ENCODE results near the gene EHBP1. TPM values are rescaled to one million over a fixed set of nuclear protein-coding genes. Genes with fewer than 3 reads are reported as not detected.

EHBP1 gene
- total and polyA plus RNA-seq, 8 donors: 10.2 to 142 (median 37.9) TPM

DNA sequence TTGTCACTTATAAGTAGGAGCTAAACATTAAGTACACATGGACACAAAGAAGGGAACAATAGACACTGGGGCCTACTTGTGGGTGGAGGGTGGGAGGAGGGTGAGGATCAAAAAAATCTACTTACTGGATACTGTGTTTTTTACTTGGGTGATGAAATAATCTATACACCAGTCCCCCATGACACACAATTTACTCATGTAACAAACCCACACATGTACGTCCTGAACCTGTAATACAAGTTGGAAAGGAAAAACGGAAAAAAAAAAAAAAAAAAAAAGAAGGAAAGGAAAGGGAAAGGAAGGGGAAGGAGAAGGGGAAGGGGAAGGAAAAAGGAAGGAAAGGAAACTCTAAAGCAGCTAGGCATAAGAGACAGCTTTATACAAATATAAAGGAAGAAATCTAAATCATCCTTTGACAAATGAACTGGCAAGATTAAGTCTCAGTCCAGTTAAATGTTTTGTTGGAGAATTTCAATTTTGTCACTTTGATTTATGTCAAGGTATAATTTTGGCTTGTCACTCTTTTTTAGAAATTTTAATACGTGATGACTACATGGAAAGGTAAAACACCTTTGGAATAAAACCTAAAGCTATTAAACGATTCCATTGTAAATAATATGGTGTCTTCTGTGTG, 175.8 kb downstream of the EHBP1 start:
- intact Hi-C loops (cut with DNase I; ENCODE audit: low total_unique reads): no loop called here
- DNase-seq: no peak
- Histone ChIP-seq H3K27me3 (no peaks in the 10 kb centered on the region), H3K9me3 (peaks cover 0 to 4% (median 0%) of the 10 kb centered on the region in 4 donors), H3K27ac (no peak overlapping the region), H3K4me1 (no peaks in the 10 kb centered on the region), H3K36me3 (peaks cover 7 to 42% (median 23%) of the 10 kb centered on the region in 4 donors), H3K4me3 (no peak overlapping the region)
- TF ChIP-seq POLR2A (IDR thresholded peaks at IDR 0.05) (no peak), EP300 (IDR thresholded peaks at IDR 0.05) (no peak), POLR2AphosphoS5 (IDR thresholded peaks at IDR 0.05) (no peak)
- TF ChIP-seq, protein P1, sequence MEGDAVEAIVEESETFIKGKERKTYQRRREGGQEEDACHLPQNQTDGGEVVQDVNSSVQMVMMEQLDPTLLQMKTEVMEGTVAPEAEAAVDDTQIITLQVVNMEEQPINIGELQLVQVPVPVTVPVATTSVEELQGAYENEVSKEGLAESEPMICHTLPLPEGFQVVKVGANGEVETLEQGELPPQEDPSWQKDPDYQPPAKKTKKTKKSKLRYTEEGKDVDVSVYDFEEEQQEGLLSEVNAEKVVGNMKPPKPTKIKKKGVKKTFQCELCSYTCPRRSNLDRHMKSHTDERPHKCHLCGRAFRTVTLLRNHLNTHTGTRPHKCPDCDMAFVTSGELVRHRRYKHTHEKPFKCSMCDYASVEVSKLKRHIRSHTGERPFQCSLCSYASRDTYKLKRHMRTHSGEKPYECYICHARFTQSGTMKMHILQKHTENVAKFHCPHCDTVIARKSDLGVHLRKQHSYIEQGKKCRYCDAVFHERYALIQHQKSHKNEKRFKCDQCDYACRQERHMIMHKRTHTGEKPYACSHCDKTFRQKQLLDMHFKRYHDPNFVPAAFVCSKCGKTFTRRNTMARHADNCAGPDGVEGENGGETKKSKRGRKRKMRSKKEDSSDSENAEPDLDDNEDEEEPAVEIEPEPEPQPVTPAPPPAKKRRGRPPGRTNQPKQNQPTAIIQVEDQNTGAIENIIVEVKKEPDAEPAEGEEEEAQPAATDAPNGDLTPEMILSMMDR (IDR thresholded peaks at IDR 0.05): no peak
- WGBS, 5 donors: 84 to 97% (median 93%) methylated on average over 4 of the region's 4 CpGs

DNA sequence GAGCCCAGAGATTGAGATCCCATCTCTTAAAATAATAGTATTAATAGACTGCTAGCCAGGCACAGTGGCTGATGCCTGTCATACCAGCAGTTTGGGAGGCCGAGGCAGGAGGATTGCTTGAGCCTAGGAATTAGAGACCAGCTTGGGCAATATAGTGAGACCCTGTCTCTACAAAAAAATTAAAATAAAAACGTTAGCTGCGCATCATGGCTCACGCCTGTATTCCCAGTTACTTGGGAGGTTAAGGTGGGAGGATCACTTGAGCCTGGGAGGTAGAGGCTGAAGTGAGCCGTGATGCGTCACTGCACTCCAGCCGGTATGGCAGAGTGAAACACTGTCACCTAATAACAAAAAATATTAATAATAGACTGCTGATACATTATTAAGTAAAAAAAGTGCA, 178.1 kb downstream of the EHBP1 start:
- intact Hi-C loops (cut with DNase I; ENCODE audit: low total_unique reads): no loop called here
- WGBS, 5 donors: 91 to 98% (median 96%) methylated on average over 7 of the region's 7 CpGs
- TF ChIP-seq, protein P1 (IDR thresholded peaks at IDR 0.05): no peak
- no peak overlapping the region for H3K4me3 ChIP-seq
- H3K27me3 ChIP-seq: no peaks in the 10 kb centered on the region
- no peak for DNase-seq
- H3K4me1 ChIP-seq: no peaks in the 10 kb centered on the region
- peaks cover 0 to 18% (median 6%) of the 10 kb centered on the region in 4 donors for H3K36me3 ChIP-seq
- H3K9me3 ChIP-seq: peaks cover 0 to 4% (median 0%) of the 10 kb centered on the region in 4 donors
- no peak overlapping the region for H3K27ac ChIP-seq

DNA sequence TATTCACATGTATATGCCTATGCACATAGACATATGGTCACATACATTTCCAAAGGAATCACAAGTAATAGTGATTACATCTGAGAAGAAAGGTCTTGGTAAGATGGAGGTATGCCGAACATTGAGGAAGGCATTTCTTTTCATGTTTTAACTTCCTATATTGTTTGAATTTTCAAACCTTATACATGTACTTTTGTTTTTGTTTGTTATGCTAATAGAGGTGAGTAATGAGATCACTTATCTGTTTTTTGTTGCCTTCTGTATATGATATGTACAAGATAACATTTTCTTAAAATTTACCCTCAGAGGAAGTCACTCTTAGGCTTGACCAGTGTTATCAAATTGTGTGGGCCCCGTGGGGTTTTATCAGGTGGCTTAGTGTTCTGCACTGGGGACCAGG, 178.6 kb downstream of the EHBP1 start:
- peaks cover 0 to 4% (median 0%) of the 10 kb centered on the region in 4 donors for H3K9me3 ChIP-seq
- H3K27ac ChIP-seq: no peak overlapping the region
- no peak for TF ChIP-seq POLR2AphosphoS5 (IDR thresholded peaks at IDR 0.05)
- TF ChIP-seq EP300 (IDR thresholded peaks at IDR 0.05): no peak
- TF ChIP-seq POLR2A (IDR thresholded peaks at IDR 0.05): no peak
- TF ChIP-seq, protein P1 (IDR thresholded peaks at IDR 0.05): no peak
- no peak for DNase-seq
- no peak overlapping the region for H3K4me3 ChIP-seq
- intact Hi-C loops (cut with DNase I; ENCODE audit: low total_unique reads): no loop called here
- 66 to 79% (median 71%) methylated on average over 2 of the region's 2 CpGs for WGBS, 5 donors
- no peaks in the 10 kb centered on the region for H3K4me1 ChIP-seq
- H3K36me3 ChIP-seq: peaks cover 0 to 14% (median 1%) of the 10 kb centered on the region in 4 donors
- H3K27me3 ChIP-seq: no peaks in the 10 kb centered on the region

DNA sequence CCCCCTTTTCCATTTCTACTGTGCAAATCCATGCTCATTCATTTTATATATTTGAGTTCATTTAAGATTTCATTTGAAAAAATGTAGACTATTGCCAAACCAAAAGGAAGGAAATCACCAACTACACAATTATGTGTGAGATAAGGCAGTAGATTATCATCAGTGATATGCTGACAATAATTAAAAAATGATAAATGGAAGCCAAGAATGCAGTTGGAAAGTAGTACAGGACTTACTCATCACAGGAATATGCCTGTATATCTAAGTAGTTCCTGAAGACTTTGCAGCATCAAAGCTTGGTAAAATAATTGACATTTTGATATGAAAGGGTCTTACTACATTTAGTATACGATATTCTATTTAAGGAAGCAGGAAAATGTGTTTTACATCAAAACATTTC, 179.0 kb downstream of the EHBP1 start:
- Histone ChIP-seq H3K9me3 (peaks cover 0 to 4% (median 0%) of the 10 kb centered on the region in 4 donors), H3K4me3 (no peak overlapping the region), H3K4me1 (no peaks in the 10 kb centered on the region), H3K27me3 (no peaks in the 10 kb centered on the region), H3K27ac (no peak overlapping the region), H3K36me3 (peaks cover 0 to 11% (median 0%) of the 10 kb centered on the region in 4 donors)
- no peak for DNase-seq
- TF ChIP-seq POLR2A (IDR thresholded peaks at IDR 0.05) (no peak), EP300 (IDR thresholded peaks at IDR 0.05) (no peak), POLR2AphosphoS5 (IDR thresholded peaks at IDR 0.05) (no peak)
- TF ChIP-seq, protein P1 (IDR thresholded peaks at IDR 0.05): no peak
- intact Hi-C loops (cut with DNase I; ENCODE audit: low total_unique reads): no loop called here
- WGBS, 5 donors: 58 to 78% (median 64%) methylated on average over 1 of the region's 1 CpG

Data from stomach (tissue), 9 donors.